ENCODE measurements around the gene ZC3H12D.

DNA sequence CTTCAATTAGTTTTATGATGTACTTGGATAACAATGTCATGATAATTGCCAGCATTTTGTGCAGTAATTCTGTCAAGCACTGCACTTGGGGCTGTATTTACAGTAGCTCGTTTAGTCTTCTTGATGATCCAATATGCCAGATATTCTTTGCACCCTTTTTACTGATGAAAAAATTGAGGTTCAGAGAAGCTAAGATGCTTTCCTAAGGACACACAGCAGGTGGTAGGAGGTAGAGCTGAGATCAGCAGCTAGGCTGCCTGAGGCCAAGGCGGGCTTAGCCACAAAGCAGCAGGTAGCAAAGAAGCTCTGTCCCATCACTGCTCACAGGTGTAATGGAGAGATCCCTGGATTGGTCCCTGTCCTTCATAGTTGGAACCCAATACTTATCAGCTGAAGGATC lies 51.4 kb downstream of the ZC3H12D start:
- TF ChIP-seq, protein P1, sequence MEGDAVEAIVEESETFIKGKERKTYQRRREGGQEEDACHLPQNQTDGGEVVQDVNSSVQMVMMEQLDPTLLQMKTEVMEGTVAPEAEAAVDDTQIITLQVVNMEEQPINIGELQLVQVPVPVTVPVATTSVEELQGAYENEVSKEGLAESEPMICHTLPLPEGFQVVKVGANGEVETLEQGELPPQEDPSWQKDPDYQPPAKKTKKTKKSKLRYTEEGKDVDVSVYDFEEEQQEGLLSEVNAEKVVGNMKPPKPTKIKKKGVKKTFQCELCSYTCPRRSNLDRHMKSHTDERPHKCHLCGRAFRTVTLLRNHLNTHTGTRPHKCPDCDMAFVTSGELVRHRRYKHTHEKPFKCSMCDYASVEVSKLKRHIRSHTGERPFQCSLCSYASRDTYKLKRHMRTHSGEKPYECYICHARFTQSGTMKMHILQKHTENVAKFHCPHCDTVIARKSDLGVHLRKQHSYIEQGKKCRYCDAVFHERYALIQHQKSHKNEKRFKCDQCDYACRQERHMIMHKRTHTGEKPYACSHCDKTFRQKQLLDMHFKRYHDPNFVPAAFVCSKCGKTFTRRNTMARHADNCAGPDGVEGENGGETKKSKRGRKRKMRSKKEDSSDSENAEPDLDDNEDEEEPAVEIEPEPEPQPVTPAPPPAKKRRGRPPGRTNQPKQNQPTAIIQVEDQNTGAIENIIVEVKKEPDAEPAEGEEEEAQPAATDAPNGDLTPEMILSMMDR (IDR thresholded peaks at IDR 0.05) = no peak
- TF ChIP-seq ZFX (IDR thresholded peaks at IDR 0.05; ENCODE audit: borderline replicate concordance) = no peak

Measured in 22Rv1 (cell line).